Measurements from ENCODE around the gene ATXN2. TPM values are rescaled to one million over a fixed set of nuclear protein-coding genes. Genes with fewer than 3 reads are reported as not detected.

ATXN2 gene
- total RNA-seq, 1 experiment from 2014 or later, result 72.9 TPM

GRCh38 chr12:111447571-111448265 lies 151.4 kb downstream of the ATXN2 start:
- Histone ChIP-seq H2BK15ac (ENCODE audit: low read depth, low read length) (no peak overlapping the region), H3K4me2 (ENCODE audit: insufficient read depth, insufficient read length, low read length) (no peak overlapping the region), H3K23ac (ENCODE audit: insufficient read length, low read depth, low read length) (no peak overlapping the region), H3K79me1 (ENCODE audit: insufficient read depth, low read depth, low read length, poor library complexity, severe bottlenecking) (no peaks in the 10 kb centered on the region), H3K4me1 (ENCODE audit: insufficient read depth, low read length) (no peaks in the 10 kb centered on the region; the same call in 1 of the 2 replicates), H3K27me3 (ENCODE audit: insufficient read depth, low read length) (no peaks in the 10 kb centered on the region), H3K79me2 (ENCODE audit: insufficient read depth, low read length) (no peaks in the 10 kb centered on the region), H3K4ac (ENCODE audit: low read depth, low read length) (no peak overlapping the region), H2BK5ac (ENCODE audit: insufficient read length, low read length) (no peak overlapping the region), H2AFZ (ENCODE audit: low read length) (no peak overlapping the region), H4K20me1 (ENCODE audit: control insufficient read depth, insufficient read depth, insufficient read length) (no peaks in the 10 kb centered on the region), H3K9ac (ENCODE audit: extremely low read depth, insufficient read length, low read length) (no peak overlapping the region), H3K27ac (ENCODE audit: insufficient read length, low read depth, low read length) (no peak overlapping the region), H2BK20ac (ENCODE audit: low read depth, low read length, poor library complexity, severe bottlenecking) (no peak overlapping the region), H2AK5ac (ENCODE audit: insufficient read length, low read length) (no peak overlapping the region), H3K9me3 (ENCODE audit: control insufficient read depth, low read depth, low read length) (no peaks in the 10 kb centered on the region), H2BK120ac (ENCODE audit: low read depth, low read length, poor library complexity, severe bottlenecking) (no peak overlapping the region), H4K91ac (ENCODE audit: insufficient read length, low read depth, low read length) (no peak overlapping the region), H2BK12ac (ENCODE audit: insufficient read length, low read depth, low read length) (no peak overlapping the region), H4K8ac (replicated peaks; ENCODE audit: insufficient read length, low read depth, low read length) (no peak overlapping the region), H3K18ac (ENCODE audit: insufficient read length, low read depth, low read length) (no peak overlapping the region), H3K56ac (ENCODE audit: insufficient read length, low read depth, low read length) (no peak overlapping the region), H3K14ac (ENCODE audit: insufficient read depth, low read length) (no peak overlapping the region), H3T11ph (ENCODE audit: low read length) (no peak overlapping the region), H3K23me2 (ENCODE audit: insufficient read length, low read depth, low read length, poor library complexity, severe bottlenecking) (no peaks in the 10 kb centered on the region), H4K5ac (ENCODE audit: insufficient read length, low read depth, low read length) (no peak overlapping the region)
- peak overlapping the region; percentile 71 to 81 (median 74) for H3K27ac Mint-ChIP-seq
- H3K36me3 Mint-ChIP-seq (ENCODE audit: insufficient read depth in 1 of 3, low read depth in 3 of 3), result peaks cover 22 to 63% (median 58%) of the 10 kb centered on the region in 3 experiments; a peak in 6 of 7 replicates
- DNase-seq, result no peak
- peaks cover 16 to 19% of the 10 kb centered on the region in 2 experiments for H3K4me1 Mint-ChIP-seq
- no peak overlapping the region for H3K4me3 Mint-ChIP-seq
- H3K9me3 Mint-ChIP-seq, result no peaks in the 10 kb centered on the region
- WGBS (ENCODE audit: extremely low coverage, insufficient read length, low lambda C conversion rate), result no CpG with 5 or more reads among the region's 28 CpGs
- no peaks in the 10 kb centered on the region for H3K27me3 Mint-ChIP-seq (ENCODE audit: low read depth)
- TF ChIP-seq, protein P1, sequence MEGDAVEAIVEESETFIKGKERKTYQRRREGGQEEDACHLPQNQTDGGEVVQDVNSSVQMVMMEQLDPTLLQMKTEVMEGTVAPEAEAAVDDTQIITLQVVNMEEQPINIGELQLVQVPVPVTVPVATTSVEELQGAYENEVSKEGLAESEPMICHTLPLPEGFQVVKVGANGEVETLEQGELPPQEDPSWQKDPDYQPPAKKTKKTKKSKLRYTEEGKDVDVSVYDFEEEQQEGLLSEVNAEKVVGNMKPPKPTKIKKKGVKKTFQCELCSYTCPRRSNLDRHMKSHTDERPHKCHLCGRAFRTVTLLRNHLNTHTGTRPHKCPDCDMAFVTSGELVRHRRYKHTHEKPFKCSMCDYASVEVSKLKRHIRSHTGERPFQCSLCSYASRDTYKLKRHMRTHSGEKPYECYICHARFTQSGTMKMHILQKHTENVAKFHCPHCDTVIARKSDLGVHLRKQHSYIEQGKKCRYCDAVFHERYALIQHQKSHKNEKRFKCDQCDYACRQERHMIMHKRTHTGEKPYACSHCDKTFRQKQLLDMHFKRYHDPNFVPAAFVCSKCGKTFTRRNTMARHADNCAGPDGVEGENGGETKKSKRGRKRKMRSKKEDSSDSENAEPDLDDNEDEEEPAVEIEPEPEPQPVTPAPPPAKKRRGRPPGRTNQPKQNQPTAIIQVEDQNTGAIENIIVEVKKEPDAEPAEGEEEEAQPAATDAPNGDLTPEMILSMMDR (conservative IDR thresholded peaks at IDR 0.05), result no peak

All from H9 (cell line).